NCI-H460 (cell line): ENCODE measurements around the gene RASSF10. TPM values are rescaled to one million over a fixed set of nuclear protein-coding genes. Genes with fewer than 3 reads are reported as not detected.
"Not testable (repeated sequence)": the region's sequence is repeated elsewhere in the genome, so short reads cannot be mapped to it uniquely, and the experiment has no call there.

ENCODE experiments used
- DNase-seq: peaks from one replicate; pipeline ENCODE4 v3.0.0-alpha.2; 2016; ENCODE audit warnings: low read depth; ENCODE audit errors: extremely low read depth
- total RNA-seq: library from RNA; depleted of rRNA; stranded (reverse); fragments of >200 nt; shearing (Covaris generic); gene quantifications from 2 replicates; pipeline ENCODE4 v1.2.3, GENCODE V29; 2014

RASSF10 gene
- total RNA-seq, 1 experiment from 2014 or later = not detected

DNA sequence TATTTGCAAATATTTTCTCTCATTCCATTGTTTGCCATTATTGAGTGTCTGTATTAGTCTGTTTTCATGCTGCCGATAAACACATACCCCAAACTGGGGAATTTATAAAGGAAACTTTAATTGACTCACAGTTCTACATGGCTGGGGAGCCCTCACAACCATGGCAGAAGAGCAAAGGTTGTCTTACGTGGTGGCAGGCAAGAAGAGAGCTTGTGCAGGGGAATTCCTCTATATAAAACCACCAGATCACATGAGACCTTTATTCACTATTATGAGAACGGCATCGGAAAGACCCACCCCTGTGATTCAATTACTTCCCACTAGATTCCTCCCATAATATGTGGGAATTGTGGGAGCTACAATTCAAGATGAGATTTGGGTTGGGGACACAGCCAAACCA lies 10.2 kb downstream of the RASSF10 start:
- DNase-seq = no peak

- no peak for DNase-seq
Observed at GRCh38 chr11:13023423-13023822, 14.3 kb downstream of the RASSF10 start.

DNA sequence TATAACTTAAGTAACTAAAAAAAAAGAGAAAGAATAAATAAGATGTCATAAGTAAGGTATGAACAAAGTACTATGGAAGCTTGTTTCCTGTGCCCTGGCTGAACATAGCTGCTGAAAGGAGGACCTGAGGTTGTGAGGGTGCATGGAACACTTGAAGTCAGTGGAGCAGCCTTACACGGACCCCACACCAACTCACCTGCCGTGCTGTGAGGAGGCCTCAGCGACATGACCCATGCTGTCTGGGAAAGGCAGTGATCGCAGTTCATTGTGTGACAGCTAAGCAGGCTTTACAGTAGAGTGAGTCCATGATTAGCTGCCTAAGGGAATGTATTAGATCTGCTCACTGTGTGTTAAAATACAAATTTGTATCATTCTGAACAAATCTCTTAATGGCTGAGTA lies 17.6 kb downstream of the RASSF10 start:
- no peak for DNase-seq

DNA sequence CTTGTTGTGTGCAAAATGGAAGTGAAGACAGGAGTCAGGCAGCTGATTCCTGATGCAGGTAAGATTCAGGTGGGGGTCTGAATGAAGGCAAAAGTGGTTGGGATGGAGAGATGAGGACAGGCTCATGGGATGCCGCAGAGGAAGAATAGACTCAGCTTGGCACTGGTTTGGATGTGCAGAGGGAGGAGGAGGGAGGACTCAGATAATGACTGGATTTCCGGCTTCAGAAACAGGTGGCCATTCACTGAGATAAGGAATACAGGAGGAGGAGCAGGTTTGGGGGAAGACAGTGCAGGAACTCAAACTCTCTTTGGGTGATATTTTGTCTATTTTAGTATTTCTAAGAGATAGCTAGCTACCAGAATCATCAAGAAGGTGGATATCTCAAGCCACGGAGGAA lies 19.2 kb downstream of the RASSF10 start:
- DNase-seq = no peak

- DNase-seq = no peak
Observed at GRCh38 chr11:13029872-13030271, 20.8 kb downstream of the RASSF10 start.

DNA sequence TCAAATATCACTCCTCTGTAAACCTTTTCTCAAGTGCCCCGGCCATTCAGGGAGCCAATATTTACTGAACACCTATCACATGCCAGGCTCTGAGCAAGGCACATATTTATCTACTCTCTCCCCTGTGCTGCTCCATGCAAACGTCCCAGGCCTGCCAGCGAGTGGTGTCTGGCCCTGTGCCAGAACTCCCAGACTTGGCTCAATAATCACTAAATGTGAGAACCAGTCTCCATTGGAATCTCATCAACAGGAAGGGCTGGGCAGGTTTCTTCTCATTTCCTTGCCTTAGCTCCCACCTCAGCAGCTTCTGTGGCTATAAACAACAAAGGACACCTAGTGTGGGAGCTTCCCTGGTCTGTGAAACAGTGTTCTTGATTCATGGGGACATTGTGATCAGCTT lies 21.7 kb downstream of the RASSF10 start:
- no peak for DNase-seq

- DNase-seq = no peak
Observed at GRCh38 chr11:13031349-13031748, 22.2 kb downstream of the RASSF10 start.

DNA sequence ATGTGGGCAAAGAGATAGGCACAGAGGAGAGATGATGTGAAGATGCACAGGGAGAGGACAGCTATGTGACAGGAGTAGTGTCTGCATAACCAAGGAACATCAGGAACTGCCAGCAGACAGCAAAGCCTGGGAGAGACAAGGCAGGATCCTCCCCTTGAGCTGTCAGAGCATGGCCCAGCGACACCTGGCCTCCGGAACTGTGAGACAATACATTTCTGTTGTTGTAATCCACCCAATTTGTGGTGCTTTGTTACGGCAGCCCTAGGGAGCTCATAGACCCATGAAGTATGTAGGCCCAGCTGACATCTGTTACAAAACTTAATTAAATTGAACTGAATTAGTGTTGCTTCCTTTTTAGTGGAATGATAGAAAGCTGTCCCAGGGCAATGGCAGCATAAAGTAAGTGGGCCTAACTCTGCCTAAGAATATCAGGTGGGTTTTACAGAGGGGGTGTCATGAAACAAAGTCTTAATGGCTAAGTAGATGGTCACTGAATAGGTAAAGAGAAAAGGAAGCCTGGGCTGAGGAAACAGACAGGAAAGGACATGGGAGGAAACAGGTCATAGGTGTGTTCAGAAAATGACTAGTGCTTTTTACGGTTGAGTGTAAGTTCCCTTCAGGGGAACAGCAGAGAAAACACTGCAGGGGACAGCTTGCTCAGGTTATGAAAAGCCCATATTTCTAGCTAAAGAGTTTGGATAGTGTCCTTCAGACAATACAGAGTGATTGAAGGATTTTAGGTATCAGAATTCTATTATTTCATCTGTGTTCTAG lies 24.8 kb downstream of the RASSF10 start:
- DNase-seq = no peak

GRCh38 chr11:13035711-13036110 lies 26.6 kb downstream of the RASSF10 start:
- no peak for DNase-seq

DNA sequence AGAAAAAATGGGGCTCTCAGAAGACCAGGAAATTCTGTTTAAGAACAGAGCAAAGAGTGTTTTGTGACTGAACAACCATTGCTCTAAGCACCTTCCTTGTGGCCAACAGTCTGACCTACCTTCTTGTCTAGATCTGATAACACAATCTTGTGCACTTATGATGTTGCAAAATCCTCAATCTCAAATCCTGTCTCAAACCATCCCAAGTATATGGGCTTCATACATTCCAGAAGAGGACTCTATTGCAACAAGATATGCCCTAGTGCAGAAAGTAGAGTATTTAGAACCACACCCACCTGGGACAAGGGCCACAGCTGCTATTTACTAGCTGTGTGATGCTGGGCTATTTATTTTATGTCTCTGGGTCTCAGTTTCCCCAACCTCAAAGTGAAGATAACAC lies 27.1 kb downstream of the RASSF10 start:
- no peak for DNase-seq

DNA sequence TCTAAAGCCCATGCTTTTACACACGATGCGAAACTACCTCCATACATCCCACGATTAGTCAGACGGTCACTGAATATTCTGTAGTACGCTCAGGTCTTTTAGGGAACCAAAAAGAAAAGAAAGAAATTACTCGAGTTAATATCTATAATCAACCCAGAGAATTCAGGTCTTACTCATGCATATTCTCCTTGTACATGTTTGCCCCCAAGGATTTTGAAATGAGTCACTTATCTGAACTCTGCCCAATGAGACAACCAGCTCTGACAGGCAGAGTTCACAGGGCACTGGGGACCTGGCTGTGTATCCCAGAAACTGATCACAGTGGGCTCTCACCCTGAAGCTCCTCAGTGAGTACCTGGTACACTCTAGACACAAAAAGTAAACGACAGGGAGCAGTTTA lies 29.2 kb downstream of the RASSF10 start:
- DNase-seq = no peak

- DNase-seq = no peak
Observed at GRCh38 chr11:13039126-13039525, 30.0 kb downstream of the RASSF10 start.

- DNase-seq = no peak
Observed at GRCh38 chr11:13040969-13041561, 31.9 kb downstream of the RASSF10 start.

- no peak for DNase-seq
Observed at GRCh38 chr11:13042873-13043342, 33.8 kb downstream of the RASSF10 start.

- no peak for DNase-seq
Observed at GRCh38 chr11:13043912-13044628, 35.0 kb downstream of the RASSF10 start.

DNA sequence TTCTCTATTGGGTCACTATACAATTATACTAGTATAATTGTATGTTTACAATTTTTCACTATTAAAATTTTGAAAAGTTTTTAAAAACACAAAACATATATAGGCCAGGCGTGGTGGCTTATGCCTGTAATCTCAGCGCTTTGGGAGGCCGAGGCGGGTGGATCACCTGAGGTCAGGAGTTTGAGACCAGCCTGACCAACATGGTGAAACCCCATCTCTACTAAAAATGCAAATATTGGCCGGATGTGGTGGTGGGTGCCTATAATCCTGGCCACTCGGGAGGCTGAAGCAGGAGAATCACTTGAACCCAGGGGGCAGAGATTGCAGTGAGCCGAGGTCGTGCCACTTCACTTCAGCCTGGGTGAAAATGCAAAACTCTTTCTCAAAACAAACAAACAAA lies 36.0 kb downstream of the RASSF10 start:
- not testable (repeated sequence) for DNase-seq

- no peak for DNase-seq
Observed at GRCh38 chr11:13045734-13046133, 36.6 kb downstream of the RASSF10 start.

- DNase-seq = no peak
Observed at GRCh38 chr11:13046637-13047570, 37.8 kb downstream of the RASSF10 start.

DNA sequence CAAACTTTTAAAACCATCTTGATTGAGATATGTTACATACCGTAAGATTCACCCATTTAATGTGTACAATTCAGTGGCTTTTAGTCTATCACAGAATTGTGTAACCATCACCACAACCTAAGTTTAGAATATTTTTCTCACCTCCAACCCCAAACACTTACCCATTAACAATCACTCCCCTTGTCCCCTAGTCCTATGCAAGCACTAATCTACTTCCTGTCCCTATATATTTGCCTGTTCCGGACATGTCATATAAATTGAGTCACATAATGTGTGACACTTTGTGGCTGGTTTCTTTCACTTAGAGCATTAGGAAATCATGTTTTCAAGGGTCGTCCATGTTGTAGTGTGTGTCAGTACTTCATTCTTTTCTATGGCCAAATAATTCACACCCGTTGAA lies 38.8 kb downstream of the RASSF10 start:
- no peak for DNase-seq

- DNase-seq = no peak
Observed at GRCh38 chr11:13051257-13051656, 42.1 kb downstream of the RASSF10 start.

- no peak for DNase-seq
Observed at GRCh38 chr11:13052130-13052571, 43.0 kb downstream of the RASSF10 start.
